ENCODE data around the gene LRATD1. TPM values are rescaled to one million over a fixed set of nuclear protein-coding genes. Genes with fewer than 3 reads are reported as not detected.

The LRATD1 gene
- total RNA-seq, 1 experiment from 2014 or later = 0.27 TPM

- BruUV-seq (replicated peaks) = no TSS peak
- Mint-ChIP-seq H3K4me3 (ENCODE audit: unreplicated experiment) (no peak overlapping the region), H3K27me3 (ENCODE audit: insufficient read depth, unreplicated experiment) (no peaks in the 10 kb centered on the region), H3K9me3 (ENCODE audit: unreplicated experiment) (no peaks in the 10 kb centered on the region), H3K27ac (ENCODE audit: unreplicated experiment) (no peak overlapping the region), H3K36me3 (ENCODE audit: insufficient read depth, unreplicated experiment) (no peaks in the 10 kb centered on the region), H3K4me1 (ENCODE audit: low read depth, unreplicated experiment) (no peaks in the 10 kb centered on the region)
- no peaks in the 10 kb centered on the region for H3K9me3 ChIP-seq
- intact Hi-C loops (cut with micrococcal nuclease; ENCODE audit: unreplicated experiment) = no loop called here
- TF ChIP-seq CTCF (IDR thresholded peaks at IDR 0.05; ENCODE audit: insufficient read depth in 1 of 2, low read depth in 1 of 2, low read length in 1 of 2, severe bottlenecking in 1 of 2, unreplicated experiment in 1 of 2) = no peak
- no peaks in the 10 kb centered on the region for H3K4me1 ChIP-seq
- no peak for DNase-seq
- CTCF ChIA-PET = no interaction called here
- POLR2A ChIA-PET = no interaction called here
- H3K4me3 ChIP-seq (ENCODE audit: low read depth, low read length) = no peak overlapping the region
- no peaks in the 10 kb centered on the region for H3K36me3 ChIP-seq (ENCODE audit: control insufficient read depth, insufficient read depth, low read length)
- H3K27me3 ChIP-seq (replicated peaks; ENCODE audit: control insufficient read depth, insufficient read depth, low read length) = no peaks in the 10 kb centered on the region
Observed at GRCh38 chr2:14587119-14587518, 45.4 kb upstream of the LRATD1 start.

GRCh38 chr2:14601156-14601770 is 31.3 kb upstream of the LRATD1 start:
- POLR2A ChIA-PET = no interaction called here
- H3K27ac Mint-ChIP-seq (ENCODE audit: unreplicated experiment) = no peak overlapping the region
- no peak for DNase-seq
- no peak for TF ChIP-seq CTCF (IDR thresholded peaks at IDR 0.05; ENCODE audit: insufficient read depth in 1 of 2, low read depth in 1 of 2, low read length in 1 of 2, severe bottlenecking in 1 of 2, unreplicated experiment in 1 of 2)
- no peaks in the 10 kb centered on the region for H3K4me1 Mint-ChIP-seq (ENCODE audit: low read depth, unreplicated experiment)
- H3K9me3 ChIP-seq = no peaks in the 10 kb centered on the region
- H3K4me1 ChIP-seq = no peaks in the 10 kb centered on the region
- no peaks in the 10 kb centered on the region for H3K27me3 ChIP-seq (replicated peaks; ENCODE audit: control insufficient read depth, insufficient read depth, low read length)
- H3K27me3 Mint-ChIP-seq (ENCODE audit: insufficient read depth, unreplicated experiment) = peaks cover 2% of the 10 kb centered on the region
- H3K36me3 Mint-ChIP-seq (ENCODE audit: insufficient read depth, unreplicated experiment) = no peaks in the 10 kb centered on the region
- H3K9me3 Mint-ChIP-seq (ENCODE audit: unreplicated experiment) = no peaks in the 10 kb centered on the region
- intact Hi-C loops (cut with micrococcal nuclease; ENCODE audit: unreplicated experiment) = no loop called here
- H3K4me3 ChIP-seq (ENCODE audit: low read depth, low read length) = no peak overlapping the region
- BruUV-seq (replicated peaks) = no TSS peak
- no peaks in the 10 kb centered on the region for H3K36me3 ChIP-seq (ENCODE audit: control insufficient read depth, insufficient read depth, low read length)
- no peak overlapping the region for H3K4me3 Mint-ChIP-seq (ENCODE audit: unreplicated experiment)
- CTCF ChIA-PET = no interaction called here

GRCh38 chr2:14602309-14602708 is 30.2 kb upstream of the LRATD1 start:
- no TSS peak for BruUV-seq (replicated peaks)
- Histone ChIP-seq H3K27me3 (replicated peaks; ENCODE audit: control insufficient read depth, insufficient read depth, low read length) (no peaks in the 10 kb centered on the region), H3K36me3 (ENCODE audit: control insufficient read depth, insufficient read depth, low read length) (no peaks in the 10 kb centered on the region), H3K9me3 (no peaks in the 10 kb centered on the region), H3K4me3 (ENCODE audit: low read depth, low read length) (no peak overlapping the region), H3K4me1 (no peaks in the 10 kb centered on the region)
- no peak overlapping the region for H3K27ac Mint-ChIP-seq (ENCODE audit: unreplicated experiment)
- CTCF ChIA-PET = no interaction called here
- POLR2A ChIA-PET = no interaction called here
- no peak for TF ChIP-seq CTCF (IDR thresholded peaks at IDR 0.05; ENCODE audit: insufficient read depth in 1 of 2, low read depth in 1 of 2, low read length in 1 of 2, severe bottlenecking in 1 of 2, unreplicated experiment in 1 of 2)
- H3K4me3 Mint-ChIP-seq (ENCODE audit: unreplicated experiment) = no peak overlapping the region
- H3K4me1 Mint-ChIP-seq (ENCODE audit: low read depth, unreplicated experiment) = no peaks in the 10 kb centered on the region
- no peak for DNase-seq
- H3K9me3 Mint-ChIP-seq (ENCODE audit: unreplicated experiment) = no peaks in the 10 kb centered on the region
- H3K27me3 Mint-ChIP-seq (ENCODE audit: insufficient read depth, unreplicated experiment) = no peaks in the 10 kb centered on the region
- no peaks in the 10 kb centered on the region for H3K36me3 Mint-ChIP-seq (ENCODE audit: insufficient read depth, unreplicated experiment)
- intact Hi-C loops (cut with micrococcal nuclease; ENCODE audit: unreplicated experiment) = no loop called here

All from Caco-2 (cell line).